ENCODE results near the gene IL34. TPM values are rescaled to one million over a fixed set of nuclear protein-coding genes. Genes with fewer than 3 reads are reported as not detected.
A peak's percentile ranks its signal among the peaks of the same experiment; 100 is the strongest.

Gene IL34
- total and polyA plus RNA-seq, 4 donors = 4.0 to 13.4 (median 7.7) TPM

DNA sequence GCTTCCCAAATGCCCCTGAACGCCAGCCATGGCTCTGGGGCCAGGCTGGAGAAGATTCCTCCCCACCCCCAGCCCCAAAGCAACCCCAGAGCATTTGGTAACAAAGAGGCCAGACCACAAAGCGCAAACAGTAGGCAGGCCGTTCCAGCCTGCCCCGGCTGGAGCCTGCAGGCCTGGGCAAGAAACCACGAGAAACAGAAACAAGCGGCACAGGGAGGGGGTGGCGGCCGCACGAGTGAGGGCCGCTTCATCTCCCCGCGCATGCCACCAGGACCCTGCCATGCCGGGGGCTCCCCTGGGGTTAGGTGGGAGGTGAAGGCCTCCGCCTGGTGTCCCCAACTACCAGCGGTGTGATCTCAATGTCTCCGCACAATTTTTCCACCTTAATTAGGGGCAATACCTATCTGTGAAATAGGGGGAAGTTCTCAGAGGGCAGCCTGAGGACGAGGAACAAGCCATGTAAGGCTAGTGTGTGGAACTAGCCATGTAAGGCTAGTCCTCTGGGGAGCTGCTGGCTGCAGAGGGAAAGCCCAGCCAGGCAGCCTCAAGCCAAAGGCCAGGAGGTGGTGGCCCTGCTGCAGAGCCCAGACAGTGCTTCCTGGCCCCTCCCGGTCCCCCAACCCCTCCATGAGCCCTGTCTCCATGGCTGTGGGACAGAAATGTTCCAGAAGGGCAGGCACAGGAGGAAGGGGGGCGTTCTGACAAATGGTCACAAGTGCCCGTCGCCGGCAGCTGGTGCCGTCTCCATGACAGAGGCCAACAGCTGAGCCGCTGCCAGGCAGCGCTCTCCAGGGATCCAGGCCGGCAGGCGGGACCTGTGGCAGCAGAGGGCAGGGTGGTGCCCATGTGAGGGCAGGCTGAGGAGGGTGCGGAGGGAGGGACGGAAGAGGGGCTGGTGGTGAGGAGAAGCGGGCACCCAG, 54.0 kb downstream of the IL34 start:
- WGBS (ENCODE audit: insufficient coverage) = 22% methylated on average over 11 of the region's 30 CpGs
- H3K9me3 ChIP-seq (ENCODE audit: control insufficient read depth, insufficient read depth, low read length) = no peaks in the 10 kb centered on the region
- H3K4me1 ChIP-seq (ENCODE audit: control insufficient read depth, insufficient read depth, low read length) = peaks cover 95% of the 10 kb centered on the region
- H3K36me3 ChIP-seq (ENCODE audit: control insufficient read depth, insufficient read depth, low read length) = peaks cover 64% of the 10 kb centered on the region
- no peaks in the 10 kb centered on the region for H3K27me3 ChIP-seq (ENCODE audit: control insufficient read depth, insufficient read depth, low read length)
- peak in 2 of 6 donors; percentile 82 to 87 for DNase-seq (ENCODE audit: low read depth in 4 of 6, low spot score in 6 of 6)
- peak overlapping the region; percentile 84 for H3K27ac ChIP-seq (ENCODE audit: low read depth, low read length)
- no peak overlapping the region for H3K4me3 ChIP-seq (ENCODE audit: low read depth, low read length)

DNA sequence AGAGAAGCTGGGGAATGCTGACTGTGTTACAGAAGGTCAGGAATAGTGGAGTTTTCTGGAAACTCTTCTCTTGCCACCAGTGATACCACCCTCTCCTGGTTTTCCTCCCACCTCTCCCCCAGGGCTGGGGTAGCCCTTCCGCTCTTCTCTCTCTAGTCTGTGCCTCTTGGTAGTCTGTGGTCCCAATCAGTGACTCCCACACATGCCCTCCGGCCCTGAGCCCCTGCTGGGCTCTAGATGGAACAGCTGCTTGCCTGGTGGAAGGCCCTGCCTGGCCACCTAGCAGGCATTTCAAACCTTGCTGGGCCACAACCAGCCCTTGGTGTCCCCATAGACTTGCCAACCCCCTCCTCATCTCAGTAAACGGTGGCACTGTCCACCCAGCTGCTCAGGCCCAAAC, 54.7 kb downstream of the IL34 start:
- DNase-seq (ENCODE audit: low read depth in 4 of 6, low spot score in 6 of 6) = no peak
- H3K27ac ChIP-seq (ENCODE audit: low read depth, low read length) = peak overlapping the region; percentile 84
- peaks cover 64% of the 10 kb centered on the region for H3K36me3 ChIP-seq (ENCODE audit: control insufficient read depth, insufficient read depth, low read length)
- no peaks in the 10 kb centered on the region for H3K27me3 ChIP-seq (ENCODE audit: control insufficient read depth, insufficient read depth, low read length)
- H3K4me1 ChIP-seq (ENCODE audit: control insufficient read depth, insufficient read depth, low read length) = peaks cover 94% of the 10 kb centered on the region
- H3K4me3 ChIP-seq (ENCODE audit: low read depth, low read length) = no peak overlapping the region
- 76% methylated on average over 3 of the region's 3 CpGs for WGBS (ENCODE audit: insufficient coverage)
- no peaks in the 10 kb centered on the region for H3K9me3 ChIP-seq (ENCODE audit: control insufficient read depth, insufficient read depth, low read length)

GRCh38 chr16:70701596-70701995, 55.2 kb downstream of the IL34 start:
- no peak overlapping the region for H3K4me3 ChIP-seq (ENCODE audit: low read depth, low read length)
- no peaks in the 10 kb centered on the region for H3K9me3 ChIP-seq (ENCODE audit: control insufficient read depth, insufficient read depth, low read length)
- peaks cover 94% of the 10 kb centered on the region for H3K4me1 ChIP-seq (ENCODE audit: control insufficient read depth, insufficient read depth, low read length)
- peaks cover 62% of the 10 kb centered on the region for H3K36me3 ChIP-seq (ENCODE audit: control insufficient read depth, insufficient read depth, low read length)
- 79% methylated on average over 9 of the region's 9 CpGs for WGBS (ENCODE audit: insufficient coverage)
- no peaks in the 10 kb centered on the region for H3K27me3 ChIP-seq (ENCODE audit: control insufficient read depth, insufficient read depth, low read length)
- H3K27ac ChIP-seq (ENCODE audit: low read depth, low read length) = peak overlapping the region; percentile 84
- no peak for DNase-seq (ENCODE audit: low read depth in 4 of 6, low spot score in 6 of 6)

DNA sequence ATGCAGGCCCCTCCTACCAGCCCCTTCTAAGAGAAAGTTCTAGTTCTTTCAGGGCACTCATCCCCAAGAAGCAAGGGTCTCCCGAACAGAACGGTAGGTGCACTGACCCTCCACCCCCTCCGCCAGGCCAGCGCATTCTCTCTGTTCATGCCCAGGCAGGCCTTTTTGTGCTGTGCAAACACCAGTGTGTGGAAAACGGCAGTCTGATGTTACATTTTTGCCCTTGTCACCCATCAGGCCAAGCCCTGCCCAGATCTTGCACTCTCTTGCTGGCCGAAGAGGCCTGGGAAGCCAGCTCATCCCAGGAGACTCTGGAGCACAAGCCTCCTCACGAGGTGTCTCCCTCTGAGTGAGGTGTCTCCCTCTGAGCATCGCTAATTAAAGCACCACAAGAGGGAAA, 55.6 kb downstream of the IL34 start:
- WGBS (ENCODE audit: insufficient coverage) = 85% methylated on average over 8 of the region's 8 CpGs
- Histone ChIP-seq H3K36me3 (ENCODE audit: control insufficient read depth, insufficient read depth, low read length) (peaks cover 58% of the 10 kb centered on the region), H3K27me3 (ENCODE audit: control insufficient read depth, insufficient read depth, low read length) (no peaks in the 10 kb centered on the region), H3K27ac (ENCODE audit: low read depth, low read length) (peak overlapping the region; percentile 88), H3K9me3 (ENCODE audit: control insufficient read depth, insufficient read depth, low read length) (no peaks in the 10 kb centered on the region), H3K4me3 (ENCODE audit: low read depth, low read length) (no peak overlapping the region), H3K4me1 (ENCODE audit: control insufficient read depth, insufficient read depth, low read length) (peaks cover 94% of the 10 kb centered on the region)
- no peak for DNase-seq (ENCODE audit: low read depth in 4 of 6, low spot score in 6 of 6)

GRCh38 chr16:70702624-70703023, 56.3 kb downstream of the IL34 start:
- Histone ChIP-seq H3K9me3 (ENCODE audit: control insufficient read depth, insufficient read depth, low read length) (no peaks in the 10 kb centered on the region), H3K36me3 (ENCODE audit: control insufficient read depth, insufficient read depth, low read length) (peaks cover 52% of the 10 kb centered on the region), H3K27me3 (ENCODE audit: control insufficient read depth, insufficient read depth, low read length) (no peaks in the 10 kb centered on the region), H3K4me3 (ENCODE audit: low read depth, low read length) (no peak overlapping the region), H3K27ac (ENCODE audit: low read depth, low read length) (peak overlapping the region; percentile 88), H3K4me1 (ENCODE audit: control insufficient read depth, insufficient read depth, low read length) (peaks cover 94% of the 10 kb centered on the region)
- WGBS (ENCODE audit: insufficient coverage) = 92% methylated on average over 4 of the region's 8 CpGs
- no peak for DNase-seq (ENCODE audit: low read depth in 4 of 6, low spot score in 6 of 6)

- H3K27me3 ChIP-seq (ENCODE audit: control insufficient read depth, insufficient read depth, low read length) = no peaks in the 10 kb centered on the region
- H3K36me3 ChIP-seq (ENCODE audit: control insufficient read depth, insufficient read depth, low read length) = peaks cover 49% of the 10 kb centered on the region
- H3K4me1 ChIP-seq (ENCODE audit: control insufficient read depth, insufficient read depth, low read length) = peaks cover 94% of the 10 kb centered on the region
- DNase-seq (ENCODE audit: low read depth in 4 of 6, low spot score in 6 of 6) = peak in 2 of 6 donors; percentile 88 to 92
- WGBS (ENCODE audit: insufficient coverage) = 27% methylated on average over 14 of the region's 16 CpGs
- H3K9me3 ChIP-seq (ENCODE audit: control insufficient read depth, insufficient read depth, low read length) = no peaks in the 10 kb centered on the region
- no peak overlapping the region for H3K4me3 ChIP-seq (ENCODE audit: low read depth, low read length)
- H3K27ac ChIP-seq (ENCODE audit: low read depth, low read length) = peak overlapping the region; percentile 88
Measured at GRCh38 chr16:70703041-70703834, 56.9 kb downstream of the IL34 start.

DNA sequence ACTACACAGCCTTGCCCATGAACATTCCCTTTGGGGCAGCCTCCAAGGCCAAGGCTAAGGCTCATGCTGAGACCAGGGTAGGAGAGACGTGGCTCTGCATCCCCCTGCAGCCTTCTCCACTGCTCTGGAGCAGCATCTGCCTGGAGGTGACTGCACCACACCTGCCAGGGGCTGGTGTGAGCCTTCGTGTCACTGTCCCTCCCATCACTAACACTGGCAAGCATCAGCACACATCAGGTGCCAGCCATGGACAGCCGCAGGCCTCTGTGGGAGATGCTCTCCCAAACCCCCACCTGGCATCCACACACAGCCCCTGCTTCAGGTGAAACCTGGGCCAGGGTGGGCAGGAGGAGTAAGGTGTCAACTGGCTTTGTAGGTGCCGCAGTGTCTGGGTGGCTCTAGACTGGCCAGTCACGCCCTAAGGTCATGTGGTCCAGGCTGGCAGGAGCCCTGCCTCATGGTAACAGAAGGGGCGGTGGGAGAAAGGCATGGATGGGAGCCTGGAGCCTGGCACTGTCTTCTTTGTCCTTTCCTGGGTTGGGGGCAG, 57.5 kb downstream of the IL34 start:
- no peak overlapping the region for H3K4me3 ChIP-seq (ENCODE audit: low read depth, low read length)
- no peak for DNase-seq (ENCODE audit: low read depth in 4 of 6, low spot score in 6 of 6)
- no peaks in the 10 kb centered on the region for H3K27me3 ChIP-seq (ENCODE audit: control insufficient read depth, insufficient read depth, low read length)
- peaks cover 97% of the 10 kb centered on the region for H3K4me1 ChIP-seq (ENCODE audit: control insufficient read depth, insufficient read depth, low read length)
- H3K9me3 ChIP-seq (ENCODE audit: control insufficient read depth, insufficient read depth, low read length) = no peaks in the 10 kb centered on the region
- WGBS (ENCODE audit: insufficient coverage) = 68% methylated on average over 5 of the region's 6 CpGs
- peaks cover 48% of the 10 kb centered on the region for H3K36me3 ChIP-seq (ENCODE audit: control insufficient read depth, insufficient read depth, low read length)
- H3K27ac ChIP-seq (ENCODE audit: low read depth, low read length) = peak overlapping the region; percentile 88

DNA sequence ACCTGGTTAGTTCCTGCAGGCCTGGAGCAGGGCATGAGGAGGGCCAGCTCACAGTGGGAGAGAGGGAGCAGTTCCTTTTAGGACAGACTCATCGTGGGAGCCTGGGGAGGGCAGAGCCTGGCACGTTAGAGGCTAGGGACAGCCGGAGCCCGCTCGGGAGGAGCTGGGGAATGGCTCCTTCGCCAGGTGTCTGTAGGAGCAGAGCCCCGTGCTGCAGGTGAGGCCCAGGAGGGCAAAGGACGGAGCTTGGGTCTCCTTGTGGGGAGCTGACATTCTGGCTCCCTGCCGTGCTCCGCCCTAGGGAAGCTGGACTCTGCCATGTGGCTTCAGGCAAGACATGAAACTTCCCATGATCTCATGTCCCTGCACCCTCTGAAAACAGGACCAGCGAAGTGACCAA, 58.2 kb downstream of the IL34 start:
- 80% methylated on average over 11 of the region's 11 CpGs for WGBS (ENCODE audit: insufficient coverage)
- H3K27me3 ChIP-seq (ENCODE audit: control insufficient read depth, insufficient read depth, low read length) = no peaks in the 10 kb centered on the region
- DNase-seq (ENCODE audit: low read depth in 4 of 6, low spot score in 6 of 6) = no peak
- peaks cover 42% of the 10 kb centered on the region for H3K36me3 ChIP-seq (ENCODE audit: control insufficient read depth, insufficient read depth, low read length)
- peaks cover 97% of the 10 kb centered on the region for H3K4me1 ChIP-seq (ENCODE audit: control insufficient read depth, insufficient read depth, low read length)
- no peaks in the 10 kb centered on the region for H3K9me3 ChIP-seq (ENCODE audit: control insufficient read depth, insufficient read depth, low read length)
- H3K27ac ChIP-seq (ENCODE audit: low read depth, low read length) = no peak overlapping the region
- H3K4me3 ChIP-seq (ENCODE audit: low read depth, low read length) = no peak overlapping the region

GRCh38 chr16:70705056-70705455, 58.7 kb downstream of the IL34 start:
- no peak for DNase-seq (ENCODE audit: low read depth in 4 of 6, low spot score in 6 of 6)
- no peaks in the 10 kb centered on the region for H3K9me3 ChIP-seq (ENCODE audit: control insufficient read depth, insufficient read depth, low read length)
- no peak overlapping the region for H3K27ac ChIP-seq (ENCODE audit: low read depth, low read length)
- H3K4me3 ChIP-seq (ENCODE audit: low read depth, low read length) = no peak overlapping the region
- no peaks in the 10 kb centered on the region for H3K27me3 ChIP-seq (ENCODE audit: control insufficient read depth, insufficient read depth, low read length)
- 90% methylated on average over 8 of the region's 8 CpGs for WGBS (ENCODE audit: insufficient coverage)
- H3K4me1 ChIP-seq (ENCODE audit: control insufficient read depth, insufficient read depth, low read length) = peaks cover 97% of the 10 kb centered on the region
- H3K36me3 ChIP-seq (ENCODE audit: control insufficient read depth, insufficient read depth, low read length) = peaks cover 42% of the 10 kb centered on the region

All from spinal cord (tissue), 10 donors.